Astrocyte (in vitro differentiated cells and primary cell): ENCODE measurements around the gene AK9. TPM values are rescaled to one million over a fixed set of nuclear protein-coding genes. Genes with fewer than 3 reads are reported as not detected.

Source experiments
- DNase-seq: peaks from one replicate; pipeline ENCODE4 v3.0.0-alpha.2; 2010; ENCODE audit warnings: low read depth
- FAIRE-seq: peaks from 2 replicates; lab custom pipeline; 2011; peaks lifted over from hg19 to GRCh38; lab: Jason Lieb, UNC
- H2AFZ ChIP-seq: 2 replicates; pipeline ENCODE4 v1.6.0; 2012; ENCODE audit warnings: low read depth, low read length, inconsistent platforms
- H3K27ac ChIP-seq: 2 replicates; pipeline ENCODE4 v1.5.1; 2011; ENCODE audit warnings: low read depth, low read length, inconsistent platforms
- H3K27me3 ChIP-seq: 2 replicates; pipeline ENCODE4 v1.6.0; 2011; ENCODE audit warnings: low read length, inconsistent platforms; ENCODE audit not compliant: insufficient read depth
- H3K36me3 ChIP-seq: 2 replicates; pipeline ENCODE4 v1.5.1; 2011; ENCODE audit warnings: low read length, inconsistent platforms; ENCODE audit not compliant: insufficient read depth
- H3K4me1 ChIP-seq: 2 replicates; pipeline ENCODE4 v1.5.1; 2011; ENCODE audit warnings: low read length, inconsistent platforms; ENCODE audit not compliant: insufficient read depth
- H3K4me2 ChIP-seq: 2 replicates; pipeline ENCODE4 v1.6.0; 2012; ENCODE audit warnings: low read length, inconsistent platforms
- H3K4me3 ChIP-seq: 2 replicates; pipeline ENCODE4 v1.5.1; 2011; ENCODE audit warnings: low read depth, mild to moderate bottlenecking, low read length, inconsistent platforms; ENCODE audit not compliant: insufficient read depth
- H3K79me2 ChIP-seq: 2 replicates; pipeline ENCODE4 v1.6.0; 2012; ENCODE audit warnings: mild to moderate bottlenecking, low read length, inconsistent platforms; ENCODE audit not compliant: insufficient read depth
- H3K9ac ChIP-seq: 2 replicates; pipeline ENCODE4 v1.6.0; 2012; ENCODE audit warnings: mild to moderate bottlenecking, low read length, inconsistent platforms
- H3K9me3 ChIP-seq: 2 replicates; pipeline ENCODE4 v1.5.1; 2012; ENCODE audit warnings: low read depth, mild to moderate bottlenecking, low read length, inconsistent platforms; ENCODE audit not compliant: insufficient read depth
- H4K20me1 ChIP-seq: 2 replicates; pipeline ENCODE4 v1.6.0; 2012; ENCODE audit warnings: low read length, inconsistent platforms; ENCODE audit not compliant: insufficient read depth
- H3K27ac Mint-ChIP-seq: one replicate; pipeline ENCODE4 v1.8.0; 2021; ENCODE audit warnings: mild to moderate bottlenecking, mixed read lengths; ENCODE audit not compliant: unreplicated experiment
- H3K27me3 Mint-ChIP-seq: one replicate; pipeline ENCODE4 v1.8.0; 2021; ENCODE audit warnings: low read depth, mixed read lengths; ENCODE audit not compliant: unreplicated experiment
- H3K36me3 Mint-ChIP-seq: one replicate; pipeline ENCODE4 v1.8.0; 2021; ENCODE audit warnings: low read depth, mixed read lengths; ENCODE audit not compliant: unreplicated experiment
- H3K4me1 Mint-ChIP-seq: one replicate; pipeline ENCODE4 v1.8.0; 2021; ENCODE audit warnings: low read depth, mixed read lengths; ENCODE audit not compliant: unreplicated experiment
- H3K4me3 Mint-ChIP-seq: one replicate; pipeline ENCODE4 v1.8.0; 2021; ENCODE audit warnings: mild to moderate bottlenecking, moderate library complexity, mixed read lengths; ENCODE audit not compliant: unreplicated experiment
- H3K9me3 Mint-ChIP-seq: one replicate; pipeline ENCODE4 v1.8.0; 2021; ENCODE audit warnings: mild to moderate bottlenecking, mixed read lengths; ENCODE audit not compliant: unreplicated experiment
- EZH2 ChIP-seq: IDR thresholded peaks from 2 replicates; pipeline ENCODE4 v1.6.1; 2012; ENCODE audit warnings: mild to moderate bottlenecking, low read length, inconsistent platforms; ENCODE audit not compliant: insufficient read depth
- total RNA-seq: library from RNA; stranded (reverse); gene quantifications from 2 replicates; pipeline ENCODE4 v1.2.1, GENCODE V29; 2021
- TF ChIP-seq, protein P1 (sequence below): IDR thresholded peaks from 2 replicates; pipeline ENCODE4 v1.5.1; 2011; ENCODE audit warnings: low read depth, mild to moderate bottlenecking, inconsistent platforms, low read length, moderate library complexity; ENCODE audit not compliant: insufficient read depth

The AK9 gene
- total RNA-seq, 1 donor from 2014 or later: 3.4 TPM

DNA sequence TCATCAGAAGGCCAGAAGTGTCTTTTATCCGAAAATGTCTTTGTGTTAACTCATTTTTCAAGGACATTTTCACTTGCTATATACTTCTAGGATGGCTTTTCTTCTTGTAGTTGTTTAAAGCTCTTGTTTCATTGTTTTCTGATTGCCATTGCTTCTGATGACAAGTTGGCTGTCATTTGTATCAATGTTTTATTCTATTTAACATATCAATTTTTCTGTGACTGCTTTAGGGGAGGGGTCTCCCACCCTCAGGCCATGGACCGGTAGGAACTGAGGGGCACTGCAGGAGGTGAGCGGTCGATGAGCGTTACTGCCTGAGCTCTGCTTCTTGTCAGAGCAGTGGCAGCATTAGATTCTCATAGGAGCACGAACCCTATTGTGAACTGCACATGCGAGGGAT is 65.8 kb downstream of the AK9 start:
- Histone ChIP-seq H3K9ac (no peak overlapping the region), H3K36me3 (no peaks in the 10 kb centered on the region), H3K9me3 (no peaks in the 10 kb centered on the region), H3K4me2 (no peak overlapping the region), H3K4me3 (no peak overlapping the region), H2AFZ (no peak overlapping the region), H3K4me1 (no peaks in the 10 kb centered on the region), H3K27ac (no peak overlapping the region), H4K20me1 (no peaks in the 10 kb centered on the region), H3K27me3 (no peaks in the 10 kb centered on the region), H3K79me2 (no peaks in the 10 kb centered on the region)
- TF ChIP-seq, protein P1, sequence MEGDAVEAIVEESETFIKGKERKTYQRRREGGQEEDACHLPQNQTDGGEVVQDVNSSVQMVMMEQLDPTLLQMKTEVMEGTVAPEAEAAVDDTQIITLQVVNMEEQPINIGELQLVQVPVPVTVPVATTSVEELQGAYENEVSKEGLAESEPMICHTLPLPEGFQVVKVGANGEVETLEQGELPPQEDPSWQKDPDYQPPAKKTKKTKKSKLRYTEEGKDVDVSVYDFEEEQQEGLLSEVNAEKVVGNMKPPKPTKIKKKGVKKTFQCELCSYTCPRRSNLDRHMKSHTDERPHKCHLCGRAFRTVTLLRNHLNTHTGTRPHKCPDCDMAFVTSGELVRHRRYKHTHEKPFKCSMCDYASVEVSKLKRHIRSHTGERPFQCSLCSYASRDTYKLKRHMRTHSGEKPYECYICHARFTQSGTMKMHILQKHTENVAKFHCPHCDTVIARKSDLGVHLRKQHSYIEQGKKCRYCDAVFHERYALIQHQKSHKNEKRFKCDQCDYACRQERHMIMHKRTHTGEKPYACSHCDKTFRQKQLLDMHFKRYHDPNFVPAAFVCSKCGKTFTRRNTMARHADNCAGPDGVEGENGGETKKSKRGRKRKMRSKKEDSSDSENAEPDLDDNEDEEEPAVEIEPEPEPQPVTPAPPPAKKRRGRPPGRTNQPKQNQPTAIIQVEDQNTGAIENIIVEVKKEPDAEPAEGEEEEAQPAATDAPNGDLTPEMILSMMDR: no peak
- no peaks in the 10 kb centered on the region for H3K27me3 Mint-ChIP-seq
- no peaks in the 10 kb centered on the region for H3K36me3 Mint-ChIP-seq
- H3K4me3 Mint-ChIP-seq: no peak overlapping the region
- DNase-seq (no peak), FAIRE-seq (no peak)
- H3K27ac Mint-ChIP-seq: no peak overlapping the region
- H3K4me1 Mint-ChIP-seq: no peaks in the 10 kb centered on the region
- H3K9me3 Mint-ChIP-seq: peaks cover 2% of the 10 kb centered on the region

DNA sequence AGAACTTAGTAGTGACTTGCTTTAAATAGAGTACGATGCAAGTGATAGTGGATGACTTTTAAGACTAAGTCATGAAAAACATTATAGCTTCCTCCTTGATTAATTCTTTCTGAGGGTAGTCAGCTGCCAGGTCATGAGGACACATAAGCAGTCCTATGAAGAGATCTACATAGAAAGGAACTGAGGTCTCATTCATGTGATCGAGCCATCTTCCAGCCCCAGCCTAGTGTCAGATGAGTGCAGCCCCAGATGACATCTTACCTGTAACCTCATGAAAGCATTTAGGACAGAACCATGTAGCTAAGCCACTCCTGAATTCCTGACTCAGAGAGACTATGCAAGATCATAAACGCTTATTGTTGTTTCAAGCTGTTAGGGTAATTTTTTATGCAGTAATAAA is 67.7 kb downstream of the AK9 start:
- no peaks in the 10 kb centered on the region for H3K4me1 Mint-ChIP-seq
- FAIRE-seq: no peak

DNA sequence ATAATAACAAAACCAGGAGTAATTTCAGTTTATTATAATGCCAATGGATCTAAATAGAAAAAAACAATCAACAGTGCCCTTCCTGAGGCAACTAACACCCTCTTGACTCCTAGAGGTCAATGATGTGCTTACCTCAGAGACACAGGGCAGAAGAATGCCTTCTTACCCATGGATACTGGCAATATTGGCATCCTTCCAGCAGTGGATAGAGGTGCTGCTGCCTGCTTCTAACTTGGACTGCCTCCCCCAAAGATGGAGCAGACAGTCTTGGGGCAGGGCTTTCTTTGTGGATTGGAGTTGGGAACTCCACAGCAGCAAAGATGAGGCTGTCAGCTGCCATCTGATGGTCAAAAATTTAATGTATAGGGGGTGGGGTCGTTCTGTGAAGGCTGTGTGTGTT is 78.7 kb downstream of the AK9 start:
- H3K27ac ChIP-seq: no peak overlapping the region
- H3K27me3 ChIP-seq: no peaks in the 10 kb centered on the region
- no peak overlapping the region for H3K4me3 ChIP-seq
- H3K4me2 ChIP-seq: no peak overlapping the region
- peaks cover 2% of the 10 kb centered on the region for H3K36me3 Mint-ChIP-seq
- TF ChIP-seq EZH2: no peak
- TF ChIP-seq, protein P1: no peak
- peaks cover 6% of the 10 kb centered on the region for H3K9me3 Mint-ChIP-seq
- H3K9ac ChIP-seq: no peak overlapping the region
- no peaks in the 10 kb centered on the region for H4K20me1 ChIP-seq
- H3K36me3 ChIP-seq: no peaks in the 10 kb centered on the region
- FAIRE-seq (no peak), DNase-seq (no peak)
- no peaks in the 10 kb centered on the region for H3K4me1 ChIP-seq
- peaks cover 6% of the 10 kb centered on the region for H3K4me1 Mint-ChIP-seq
- H2AFZ ChIP-seq: no peak overlapping the region
- H3K79me2 ChIP-seq: no peaks in the 10 kb centered on the region
- H3K27me3 Mint-ChIP-seq: no peaks in the 10 kb centered on the region
- H3K9me3 ChIP-seq: no peaks in the 10 kb centered on the region
- H3K27ac Mint-ChIP-seq: no peak overlapping the region
- no peak overlapping the region for H3K4me3 Mint-ChIP-seq

More for the DNA sequence above, 67.7 kb downstream of the AK9 start:
- Histone ChIP-seq H3K9ac (no peak overlapping the region), H3K27me3 (no peaks in the 10 kb centered on the region), H3K27ac (no peak overlapping the region), H3K4me2 (no peak overlapping the region), H3K4me1 (no peaks in the 10 kb centered on the region), H3K9me3 (no peaks in the 10 kb centered on the region), H3K4me3 (no peak overlapping the region), H2AFZ (no peak overlapping the region), H4K20me1 (no peaks in the 10 kb centered on the region), H3K79me2 (no peaks in the 10 kb centered on the region), H3K36me3 (no peaks in the 10 kb centered on the region)
- DNase-seq: no peak
- H3K27ac Mint-ChIP-seq: no peak overlapping the region
- H3K9me3 Mint-ChIP-seq: peaks cover 2% of the 10 kb centered on the region
- H3K27me3 Mint-ChIP-seq: no peaks in the 10 kb centered on the region
- no peak overlapping the region for H3K4me3 Mint-ChIP-seq
- no peaks in the 10 kb centered on the region for H3K36me3 Mint-ChIP-seq
- no peak for TF ChIP-seq EZH2
- TF ChIP-seq, protein P1: no peak
